Vagina (tissue), 2 donors: ENCODE results near the gene GPR18. TPM values are rescaled to one million over a fixed set of nuclear protein-coding genes. Genes with fewer than 3 reads are reported as not detected.

Experiments
- DNase-seq, 2 donors: peaks; one replicate each; pipeline ENCODE4 v3.0.0-alpha.2; 2017; ENCODE audit errors: extremely low spot score in 2 of 2
- H3K27ac ChIP-seq: fragments of 200-600 bp; sonication (generic); one replicate; pipeline ENCODE4 v1.5.1; 2019
- H3K27me3 ChIP-seq: fragments of 200-600 bp; sonication (generic); one replicate; pipeline ENCODE4 v1.5.1; 2019
- H3K36me3 ChIP-seq, 2 donors: fragments of 200-600 bp; sonication (generic); one replicate each; pipeline ENCODE4 v1.5.1; 2017 to 2019
- H3K4me1 ChIP-seq: fragments of 200-600 bp; sonication (generic); one replicate; pipeline ENCODE4 v1.5.1; 2019
- H3K4me3 ChIP-seq, 2 donors: fragments of 200-600 bp; sonication (generic); 1 replicate in 1 of 2; 2 replicates in 1 of 2; pipeline ENCODE4 v1.5.1; 2016 to 2019
- H3K9me3 ChIP-seq: fragments of 200-600 bp; sonication (generic); one replicate; pipeline ENCODE4 v1.5.1; 2019
- POLR2A ChIP-seq, 2 donors: fragments of 450-650 bp; IDR thresholded peaks; one replicate each; pipeline ENCODE4 v1.6.1; 2017; ENCODE audit warnings: antibody characterized with exemption in 2 of 2, mild to moderate bottlenecking in 2 of 2, moderate library complexity in 2 of 2
- POLR2AphosphoS5 ChIP-seq, 2 donors: sonication (generic); formaldehyde crosslinking; IDR thresholded peaks; one replicate each; pipeline ENCODE4 v1.9.0; 2017; ENCODE audit warnings: antibody characterized with exemption in 2 of 2, mild to moderate bottlenecking in 2 of 2, low read depth in 1 of 2; ENCODE audit not compliant: insufficient read depth in 1 of 2
- intact Hi-C: fragments of 100-400 bp; cut with DNase I; formaldehyde crosslinking; loops from one replicate; pipeline ENCODE4 v1.15.1; 2023
- total RNA-seq: library from RNA; depleted of rRNA; stranded (reverse); fragments of >200 nt; gene quantifications from one replicate; pipeline ENCODE4 v1.2.3, GENCODE V29; 2016
- TF ChIP-seq, protein P1 (sequence below), 3 experiments: fragments of 450-650 bp in 2 of 3; fragments of 200-600 bp in 1 of 3; sonication (generic) in 1 of 3; IDR thresholded peaks; one replicate each; pipeline ENCODE4 v1.5.1; 2017 to 2019; ENCODE audit warnings: antibody characterized with exemption in 3 of 3, mild to moderate bottlenecking in 2 of 3, moderate library complexity in 2 of 3

Gene GPR18
- total RNA-seq, 1 donor from 2014 or later = not detected

DNA sequence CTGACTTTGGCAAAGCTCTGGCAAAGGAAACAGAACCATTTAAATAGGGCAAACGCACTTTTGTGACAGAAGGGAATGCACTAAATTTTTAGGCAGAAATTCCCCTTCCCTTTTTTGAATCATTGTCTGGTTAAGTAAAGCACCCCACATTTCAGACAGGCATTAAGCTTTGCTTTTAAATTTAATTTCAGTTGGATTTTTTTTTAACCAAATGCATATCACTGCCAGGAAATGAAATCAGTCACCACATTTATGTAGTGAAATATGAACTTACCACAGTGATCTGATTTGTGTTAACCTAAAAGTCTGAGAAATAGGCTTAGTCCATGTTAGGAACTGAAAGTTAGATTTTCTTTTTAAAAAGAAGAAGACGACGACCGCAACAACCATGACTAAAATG lies 38.2 kb upstream of the GPR18 start:
- TF ChIP-seq, protein P1, sequence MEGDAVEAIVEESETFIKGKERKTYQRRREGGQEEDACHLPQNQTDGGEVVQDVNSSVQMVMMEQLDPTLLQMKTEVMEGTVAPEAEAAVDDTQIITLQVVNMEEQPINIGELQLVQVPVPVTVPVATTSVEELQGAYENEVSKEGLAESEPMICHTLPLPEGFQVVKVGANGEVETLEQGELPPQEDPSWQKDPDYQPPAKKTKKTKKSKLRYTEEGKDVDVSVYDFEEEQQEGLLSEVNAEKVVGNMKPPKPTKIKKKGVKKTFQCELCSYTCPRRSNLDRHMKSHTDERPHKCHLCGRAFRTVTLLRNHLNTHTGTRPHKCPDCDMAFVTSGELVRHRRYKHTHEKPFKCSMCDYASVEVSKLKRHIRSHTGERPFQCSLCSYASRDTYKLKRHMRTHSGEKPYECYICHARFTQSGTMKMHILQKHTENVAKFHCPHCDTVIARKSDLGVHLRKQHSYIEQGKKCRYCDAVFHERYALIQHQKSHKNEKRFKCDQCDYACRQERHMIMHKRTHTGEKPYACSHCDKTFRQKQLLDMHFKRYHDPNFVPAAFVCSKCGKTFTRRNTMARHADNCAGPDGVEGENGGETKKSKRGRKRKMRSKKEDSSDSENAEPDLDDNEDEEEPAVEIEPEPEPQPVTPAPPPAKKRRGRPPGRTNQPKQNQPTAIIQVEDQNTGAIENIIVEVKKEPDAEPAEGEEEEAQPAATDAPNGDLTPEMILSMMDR (IDR thresholded peaks at IDR 0.05) = no peak
- no peak for TF ChIP-seq POLR2AphosphoS5 (IDR thresholded peaks at IDR 0.05; ENCODE audit: insufficient read depth in 1 of 2, low read depth in 1 of 2)
- no peak for TF ChIP-seq POLR2A (IDR thresholded peaks at IDR 0.05)
- H3K9me3 ChIP-seq = no peaks in the 10 kb centered on the region
- H3K27me3 ChIP-seq = no peaks in the 10 kb centered on the region
- H3K36me3 ChIP-seq = peaks cover 0 to 6% of the 10 kb centered on the region in 2 donors
- no peak overlapping the region for H3K4me3 ChIP-seq
- DNase-seq = no peak
- intact Hi-C loops = no loop called here
- no peak overlapping the region for H3K27ac ChIP-seq
- H3K4me1 ChIP-seq = no peaks in the 10 kb centered on the region

DNA sequence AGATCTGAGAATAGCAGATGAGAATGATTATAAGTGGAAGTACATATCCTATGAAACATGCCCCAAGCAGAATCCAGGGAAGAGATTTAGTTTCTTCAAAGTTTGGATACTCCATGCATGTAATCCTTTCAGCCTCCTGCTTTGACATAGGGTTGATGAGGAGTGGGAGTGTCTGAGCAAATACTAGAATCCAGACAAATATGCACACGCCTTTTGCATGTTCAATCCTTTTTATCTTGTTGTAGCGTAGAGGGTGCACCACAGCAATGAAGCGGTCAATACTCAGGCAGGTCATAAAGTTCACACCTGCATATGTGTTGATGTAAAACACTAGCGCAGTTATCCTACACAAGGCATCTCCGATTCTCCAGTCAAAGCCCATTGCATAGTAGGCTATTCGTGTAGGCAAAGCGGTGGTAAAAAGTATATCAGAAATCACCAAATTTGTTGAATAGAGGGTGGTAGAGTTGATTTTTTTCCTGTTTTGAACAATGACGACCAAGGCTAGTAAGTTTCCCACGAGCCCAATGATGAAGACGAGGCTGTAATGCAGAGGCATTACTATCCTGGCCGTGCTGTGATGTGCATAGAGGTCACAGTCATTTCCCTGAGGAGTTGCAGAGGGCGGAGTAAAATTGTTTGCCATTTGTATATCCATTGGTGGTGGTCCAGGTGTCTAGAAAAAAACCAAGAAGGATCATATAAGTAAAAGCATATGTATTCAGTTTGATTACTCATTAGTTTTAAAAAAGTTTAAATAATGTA lies 37.5 kb upstream of the GPR18 start:
- no peak for DNase-seq

DNA sequence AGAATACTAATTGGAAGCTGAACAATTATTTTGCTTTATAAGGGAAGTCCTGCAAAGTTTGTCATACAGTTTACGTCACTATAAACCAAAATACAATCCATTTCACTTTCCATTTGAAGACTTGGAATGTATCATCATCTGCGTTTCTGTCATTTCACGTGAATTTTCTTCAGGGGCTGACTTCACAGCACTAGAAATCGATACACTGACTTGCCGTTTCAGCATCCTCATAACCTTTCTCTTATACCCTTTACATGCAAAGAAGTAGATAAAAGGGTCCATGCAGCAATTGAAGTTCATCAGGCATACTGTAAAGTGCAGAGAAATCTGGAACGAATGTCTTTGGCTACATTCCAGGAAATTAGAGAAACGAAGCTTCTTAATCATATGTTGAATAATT lies 36.8 kb upstream of the GPR18 start:
- TF ChIP-seq POLR2A (IDR thresholded peaks at IDR 0.05) (no peak), POLR2AphosphoS5 (IDR thresholded peaks at IDR 0.05; ENCODE audit: insufficient read depth in 1 of 2, low read depth in 1 of 2) (no peak)
- TF ChIP-seq, protein P1 (IDR thresholded peaks at IDR 0.05) = no peak
- Histone ChIP-seq H3K27me3 (no peaks in the 10 kb centered on the region), H3K4me1 (no peaks in the 10 kb centered on the region), H3K27ac (no peak overlapping the region), H3K9me3 (no peaks in the 10 kb centered on the region), H3K36me3 (peaks cover 0 to 6% of the 10 kb centered on the region in 2 donors), H3K4me3 (no peak overlapping the region)
- no peak for DNase-seq
- intact Hi-C loops = no loop called here

More for the DNA sequence above, 37.5 kb upstream of the GPR18 start:
- Histone ChIP-seq H3K27ac (no peak overlapping the region), H3K9me3 (no peaks in the 10 kb centered on the region), H3K4me1 (no peaks in the 10 kb centered on the region), H3K4me3 (no peak overlapping the region), H3K27me3 (no peaks in the 10 kb centered on the region), H3K36me3 (peaks cover 0 to 6% of the 10 kb centered on the region in 2 donors)
- intact Hi-C loops = no loop called here
- TF ChIP-seq POLR2A (IDR thresholded peaks at IDR 0.05) = no peak
- TF ChIP-seq, protein P1 (IDR thresholded peaks at IDR 0.05) = no peak
- no peak for TF ChIP-seq POLR2AphosphoS5 (IDR thresholded peaks at IDR 0.05; ENCODE audit: insufficient read depth in 1 of 2, low read depth in 1 of 2)

DNA sequence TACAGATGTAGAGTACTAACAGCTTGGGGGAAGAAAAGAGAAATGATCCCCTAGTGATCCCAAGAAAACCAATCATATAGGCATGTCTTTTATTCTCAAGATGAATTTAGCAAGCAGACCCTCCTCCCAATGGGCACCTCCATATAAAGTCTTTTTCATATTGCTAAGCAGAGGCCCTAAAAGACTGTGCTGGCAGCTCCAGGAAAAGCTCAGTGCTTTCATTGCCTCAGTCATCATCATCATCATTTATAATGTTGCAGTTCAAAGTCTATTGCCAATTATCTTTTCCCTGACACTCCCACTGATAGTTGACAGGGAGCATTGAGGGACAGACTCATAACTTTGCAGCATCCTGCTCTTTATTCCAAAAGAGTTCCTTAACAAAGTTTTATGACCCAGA lies 36.0 kb upstream of the GPR18 start:
- Histone ChIP-seq H3K9me3 (no peaks in the 10 kb centered on the region), H3K4me1 (no peaks in the 10 kb centered on the region), H3K27me3 (no peaks in the 10 kb centered on the region), H3K36me3 (peaks cover 0 to 6% of the 10 kb centered on the region in 2 donors), H3K27ac (no peak overlapping the region), H3K4me3 (no peak overlapping the region)
- no peak for DNase-seq
- TF ChIP-seq POLR2A (IDR thresholded peaks at IDR 0.05) (no peak), POLR2AphosphoS5 (IDR thresholded peaks at IDR 0.05; ENCODE audit: insufficient read depth in 1 of 2, low read depth in 1 of 2) (no peak)
- intact Hi-C loops = no loop called here

DNA sequence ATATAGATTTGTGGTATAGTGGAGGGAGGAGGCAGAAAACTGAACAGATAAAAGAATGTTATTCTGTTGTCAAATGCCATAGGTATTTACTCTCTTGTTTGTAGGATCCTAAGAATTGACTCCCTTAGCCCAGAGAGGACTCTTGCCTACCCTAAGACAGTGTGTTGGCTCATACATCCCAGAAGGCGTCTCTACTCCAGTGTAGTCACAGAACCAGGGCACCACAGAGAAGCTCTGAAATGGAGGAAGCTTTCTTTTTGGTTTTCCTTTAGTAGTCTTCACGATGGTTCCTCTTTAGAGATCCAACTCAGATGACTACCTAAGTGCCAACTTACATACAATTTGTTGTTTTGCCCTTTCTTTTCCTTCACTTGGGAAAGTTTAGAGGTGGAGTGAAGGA lies 35.0 kb upstream of the GPR18 start:
- no peak overlapping the region for H3K4me3 ChIP-seq
- peaks cover under 1% of the 10 kb centered on the region for H3K4me1 ChIP-seq
- no peak overlapping the region for H3K27ac ChIP-seq
- TF ChIP-seq, protein P1 (IDR thresholded peaks at IDR 0.05) = no peak
- TF ChIP-seq POLR2A (IDR thresholded peaks at IDR 0.05) (no peak), POLR2AphosphoS5 (IDR thresholded peaks at IDR 0.05; ENCODE audit: insufficient read depth in 1 of 2, low read depth in 1 of 2) (no peak)
- intact Hi-C loops = no loop called here
- peaks cover 0 to 6% of the 10 kb centered on the region in 2 donors for H3K36me3 ChIP-seq
- H3K9me3 ChIP-seq = no peaks in the 10 kb centered on the region
- H3K27me3 ChIP-seq = no peaks in the 10 kb centered on the region
- DNase-seq = no peak
